CD4-positive, alpha-beta T cell treated with Interleukin-17A for 4 hours (primary cell): ENCODE results near the gene PARD6B.
"Not testable (repeated sequence)": the region's sequence is repeated elsewhere in the genome, so short reads cannot be mapped to it uniquely, and the experiment has no call there.

ENCODE experiments used
- DNase-seq: peaks from one replicate; pipeline ENCODE4 v3.0.0-alpha.2; 2020; ENCODE audit warnings: mixed read lengths

PARD6B gene, protein sequence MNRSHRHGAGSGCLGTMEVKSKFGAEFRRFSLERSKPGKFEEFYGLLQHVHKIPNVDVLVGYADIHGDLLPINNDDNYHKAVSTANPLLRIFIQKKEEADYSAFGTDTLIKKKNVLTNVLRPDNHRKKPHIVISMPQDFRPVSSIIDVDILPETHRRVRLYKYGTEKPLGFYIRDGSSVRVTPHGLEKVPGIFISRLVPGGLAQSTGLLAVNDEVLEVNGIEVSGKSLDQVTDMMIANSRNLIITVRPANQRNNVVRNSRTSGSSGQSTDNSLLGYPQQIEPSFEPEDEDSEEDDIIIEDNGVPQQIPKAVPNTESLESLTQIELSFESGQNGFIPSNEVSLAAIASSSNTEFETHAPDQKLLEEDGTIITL

DNA sequence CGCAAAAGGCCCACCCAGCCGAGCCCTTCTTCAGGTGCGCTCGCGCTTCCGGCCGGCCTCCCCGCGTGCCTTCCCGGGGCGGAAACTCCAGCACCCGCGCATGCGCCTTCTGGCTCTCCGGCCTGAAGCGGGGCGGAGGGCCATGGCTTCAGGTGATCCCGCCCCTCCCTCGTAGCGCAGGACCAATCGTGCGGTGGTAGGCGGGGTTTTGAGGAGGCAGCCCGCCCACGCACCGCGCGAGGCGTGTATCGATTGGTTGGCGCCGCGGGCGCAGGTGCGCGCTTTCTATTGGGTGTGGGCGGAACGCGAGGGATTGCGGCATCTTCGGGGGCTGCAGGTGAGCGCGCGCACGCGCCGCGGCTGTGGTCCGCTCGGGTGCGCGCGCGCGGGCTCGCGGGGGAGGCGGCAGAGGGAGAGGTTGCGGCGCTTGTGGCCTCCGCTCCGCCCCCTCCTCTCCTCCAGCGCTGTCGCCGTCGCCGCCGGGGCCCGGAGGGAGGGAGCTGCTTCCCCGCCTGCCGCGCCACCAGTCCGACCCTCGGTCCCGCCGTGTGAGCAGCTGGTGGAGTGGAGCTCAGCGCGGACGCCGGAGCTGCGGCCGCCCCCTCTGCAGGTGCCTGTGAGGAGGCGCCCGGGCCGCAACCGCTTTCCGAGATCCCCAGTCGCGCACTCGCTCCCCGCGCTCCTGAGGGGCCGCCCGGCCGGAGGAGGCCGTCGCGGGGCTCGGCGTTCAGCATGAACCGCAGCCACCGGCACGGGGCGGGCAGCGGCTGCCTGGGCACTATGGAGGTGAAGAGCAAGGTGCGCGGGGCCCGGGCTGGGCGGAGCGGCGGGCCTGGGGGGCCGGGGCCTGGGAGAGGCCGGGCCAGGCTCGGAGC lies at the start of gene PARD6B:
PARD6B (plus strand) TSS at position 526 of the 875 bp plus-strand sequence; CDS start at position 733, 207 bp downstream.
- peak; percentile 99 for DNase-seq

GRCh38 chr20:50682065-50682464 lies 49.3 kb upstream of the PARD6B start:
- DNase-seq = no peak

- no peak for DNase-seq
Measured at GRCh38 chr20:50682947-50683530, 48.3 kb upstream of the PARD6B start.

GRCh38 chr20:50683570-50683969 lies 47.8 kb upstream of the PARD6B start:
- no peak for DNase-seq

- no peak for DNase-seq
Measured at GRCh38 chr20:50686821-50687220, 44.6 kb upstream of the PARD6B start.

- DNase-seq = no peak
Measured at GRCh38 chr20:50688256-50688975, 43.0 kb upstream of the PARD6B start.

DNA sequence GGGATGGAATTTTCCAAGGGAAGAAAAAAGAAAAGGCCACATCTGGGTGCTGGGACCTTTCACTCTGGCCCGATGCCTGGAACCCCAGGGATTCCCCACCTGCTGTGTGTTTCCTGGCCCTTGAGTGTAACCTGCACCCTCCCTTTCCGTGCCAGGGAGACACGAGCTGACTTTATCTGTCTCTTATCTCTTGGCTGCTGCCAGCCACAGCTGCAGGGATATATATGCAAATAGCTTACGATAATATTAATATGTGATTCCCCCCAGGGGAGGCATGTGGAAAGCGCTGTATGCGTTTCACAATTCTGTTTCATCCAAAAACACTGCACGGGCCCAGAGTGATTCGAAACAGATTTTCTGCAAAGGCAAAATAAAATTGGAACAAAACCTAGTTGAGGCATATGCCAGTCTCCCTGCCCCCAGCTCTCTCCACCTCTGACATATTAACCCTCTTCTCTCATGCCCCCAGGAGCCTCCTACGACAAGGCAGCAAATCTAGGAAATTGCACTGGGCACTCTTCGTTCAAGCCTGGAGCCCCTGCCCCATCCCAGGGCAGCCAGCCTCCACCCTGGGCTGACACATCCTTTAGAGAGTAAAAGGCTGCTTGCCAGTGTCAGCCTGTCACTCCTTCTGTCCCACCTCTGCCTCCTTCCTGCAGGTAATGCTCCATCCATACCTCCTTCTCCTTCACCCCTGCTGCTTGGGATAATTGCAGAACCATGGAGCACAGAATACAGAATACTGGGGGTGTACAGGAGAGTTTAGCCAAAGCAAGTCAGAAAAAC lies 41.3 kb upstream of the PARD6B start:
- no peak for DNase-seq

DNA sequence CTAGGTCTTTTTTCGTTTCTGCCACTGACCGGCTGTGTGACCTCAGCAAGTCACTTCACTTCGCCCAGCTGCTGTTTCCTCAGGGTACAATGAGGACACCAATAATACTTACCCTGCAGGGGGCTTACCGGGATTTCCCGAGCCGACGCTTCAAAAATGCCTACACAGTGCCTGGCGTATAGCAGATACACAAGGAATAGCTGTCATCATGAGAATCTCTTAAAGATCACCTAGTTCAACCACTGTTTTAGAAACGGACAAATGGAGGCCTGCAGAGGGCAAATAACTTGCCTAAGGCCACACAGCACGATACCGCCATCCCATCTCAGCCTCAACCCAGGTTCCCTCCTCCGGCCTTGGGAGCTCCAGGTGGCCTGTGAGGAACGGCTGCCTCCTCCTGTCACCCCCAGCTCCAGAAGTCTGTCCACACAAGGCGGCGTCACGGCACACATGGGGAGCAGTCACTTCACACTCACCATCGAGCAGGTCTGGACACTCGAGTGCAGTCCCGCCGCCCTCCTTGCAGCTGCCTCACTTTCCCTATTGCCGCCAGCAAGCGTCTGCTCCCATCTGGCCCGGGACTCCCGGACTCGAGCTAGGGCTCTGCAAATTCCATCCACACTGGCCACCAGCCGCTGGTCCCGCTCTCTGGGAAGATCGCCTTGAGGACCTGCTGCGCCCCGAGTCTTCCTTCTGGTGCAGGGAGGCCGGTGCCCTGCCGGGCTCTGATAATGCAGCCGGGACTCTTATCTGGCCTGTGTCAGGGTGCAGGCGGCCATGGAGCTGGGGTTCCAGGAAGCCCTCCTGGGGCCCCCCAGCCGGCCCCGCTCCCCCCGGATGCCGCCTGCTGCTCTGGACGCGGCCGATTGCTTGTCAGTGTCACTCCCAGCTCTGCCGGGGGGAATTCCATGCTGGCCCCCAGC lies 40.5 kb upstream of the PARD6B start, which contains the start of gene RIPOR3:
RIPOR3 (minus strand) TSS at position 893 of the 923 bp plus-strand sequence; CDS start at position 479, 414 bp downstream.
- DNase-seq = no peak

DNA sequence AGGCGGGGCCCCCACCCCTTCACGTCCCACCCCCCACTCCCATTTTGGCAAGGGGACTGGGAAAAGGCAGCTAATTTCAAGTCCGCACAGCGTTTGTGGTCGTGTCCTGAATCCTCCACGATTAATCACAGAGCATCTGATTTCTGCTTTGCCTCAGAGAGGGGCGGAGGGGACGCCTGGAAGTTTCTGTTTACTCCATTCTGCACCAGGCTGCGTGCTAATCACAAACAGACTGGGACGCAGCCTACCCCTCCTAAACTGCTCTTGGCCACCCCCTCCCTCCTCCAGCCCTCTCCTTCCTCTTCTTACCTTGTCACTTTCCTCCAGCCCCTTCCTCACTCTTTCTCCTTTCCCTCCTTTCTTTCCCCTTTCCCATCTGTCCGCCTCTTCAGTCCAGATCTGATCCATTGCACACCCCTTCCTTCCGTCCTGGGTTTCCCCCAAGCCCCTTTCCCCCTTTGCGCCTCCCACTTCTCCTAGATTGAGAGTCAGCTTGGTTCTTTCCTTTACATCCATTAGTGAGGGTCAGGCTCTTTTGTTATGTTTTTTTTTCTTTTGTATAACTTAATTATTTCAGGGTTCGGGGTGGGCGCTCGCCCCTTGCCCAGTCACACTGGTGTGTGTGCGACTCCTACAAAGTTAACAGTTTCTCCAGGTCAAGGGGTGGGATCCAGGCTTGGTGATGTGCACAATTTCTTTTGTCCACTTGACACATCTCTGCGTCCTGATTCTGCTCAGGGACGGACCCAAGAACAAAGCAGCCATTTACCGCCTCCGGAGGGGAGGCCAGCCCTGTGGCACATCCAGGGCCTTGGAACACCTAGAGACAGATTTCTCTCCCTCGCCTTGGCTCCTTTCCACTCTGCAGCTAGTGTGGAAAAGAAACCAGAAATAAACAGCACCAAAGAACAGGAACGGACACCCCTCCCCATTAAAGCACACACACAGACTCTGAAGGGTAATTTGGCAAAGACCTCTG lies 39.5 kb upstream of the PARD6B start:
- no peak for DNase-seq

DNA sequence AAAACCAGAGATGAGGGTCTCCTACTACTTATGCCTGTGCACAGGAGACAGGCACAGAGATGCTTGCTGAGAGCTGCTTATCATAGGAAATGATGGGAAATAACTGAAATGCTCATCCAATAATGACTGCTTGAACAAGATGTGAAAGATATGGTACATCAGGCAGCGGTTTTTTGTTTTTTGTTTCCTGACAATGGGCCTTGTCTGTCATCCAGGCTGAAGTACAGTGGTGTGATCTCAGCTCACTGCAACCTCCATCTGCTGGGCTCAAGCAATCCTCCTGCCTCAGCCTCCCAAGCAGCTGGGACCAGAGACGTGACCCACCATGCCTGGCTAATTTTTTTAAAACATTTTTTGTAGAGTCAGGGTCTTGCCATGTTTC lies 38.8 kb upstream of the PARD6B start:
- DNase-seq = no peak

GRCh38 chr20:50693001-50693400 lies 38.4 kb upstream of the PARD6B start:
- DNase-seq = no peak

DNA sequence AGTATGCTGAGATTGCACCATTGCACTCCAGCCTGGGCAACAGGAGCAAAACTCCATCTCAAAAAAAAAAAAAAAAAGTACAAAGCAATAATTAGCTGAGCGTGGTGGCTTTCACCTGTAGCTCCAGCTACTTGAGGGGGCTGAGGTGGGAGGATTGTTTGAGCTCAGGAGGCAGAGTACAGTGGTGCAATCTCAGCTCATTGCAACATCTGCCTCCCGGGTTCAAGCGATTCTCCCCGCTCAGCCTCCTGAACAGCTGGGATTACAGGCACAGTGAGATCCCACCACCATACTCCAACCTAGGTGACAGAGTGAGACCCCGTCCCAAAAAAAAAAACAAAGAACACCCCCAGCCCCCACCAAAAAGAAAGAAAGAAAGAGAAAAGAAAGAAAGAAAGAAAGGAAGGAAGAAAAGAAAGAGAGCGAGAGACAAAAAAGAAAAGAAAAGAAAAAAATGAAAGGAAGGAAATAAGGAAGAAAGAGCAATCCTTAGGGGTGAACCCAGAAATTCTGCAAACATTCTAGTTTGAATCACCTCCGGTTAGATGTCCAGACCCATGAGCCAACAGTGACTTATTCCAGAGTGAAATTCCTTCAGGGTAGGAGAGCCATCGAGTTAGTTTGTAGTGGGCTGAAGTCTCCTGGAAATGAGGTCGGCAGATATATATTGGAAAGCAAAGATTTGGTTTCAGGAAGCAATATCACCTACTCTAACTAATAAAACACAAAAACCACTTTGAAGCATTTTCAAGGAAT lies 36.8 kb upstream of the PARD6B start:
- DNase-seq = no peak

- no peak for DNase-seq
Measured at GRCh38 chr20:50695135-50695872, 36.1 kb upstream of the PARD6B start.

DNA sequence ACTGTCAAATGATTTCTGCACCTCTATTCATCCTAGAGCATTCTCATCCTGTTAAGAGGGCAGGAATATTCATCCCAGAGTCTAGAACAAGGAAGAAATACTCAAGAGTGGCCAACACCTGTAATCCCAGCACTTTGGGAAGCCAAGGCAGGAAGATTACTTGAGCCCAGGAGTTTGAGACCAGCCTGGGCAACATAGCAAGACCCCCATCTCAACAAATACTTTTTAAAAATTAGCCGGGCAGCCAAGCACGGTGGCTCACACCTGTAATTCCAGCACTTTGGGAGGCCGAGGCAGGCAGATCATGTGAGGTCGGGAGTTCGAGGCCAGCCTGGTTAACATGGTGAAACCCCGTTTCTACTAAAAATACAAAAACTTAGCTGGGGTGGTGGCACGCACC lies 33.1 kb upstream of the PARD6B start:
- not testable (repeated sequence) for DNase-seq

DNA sequence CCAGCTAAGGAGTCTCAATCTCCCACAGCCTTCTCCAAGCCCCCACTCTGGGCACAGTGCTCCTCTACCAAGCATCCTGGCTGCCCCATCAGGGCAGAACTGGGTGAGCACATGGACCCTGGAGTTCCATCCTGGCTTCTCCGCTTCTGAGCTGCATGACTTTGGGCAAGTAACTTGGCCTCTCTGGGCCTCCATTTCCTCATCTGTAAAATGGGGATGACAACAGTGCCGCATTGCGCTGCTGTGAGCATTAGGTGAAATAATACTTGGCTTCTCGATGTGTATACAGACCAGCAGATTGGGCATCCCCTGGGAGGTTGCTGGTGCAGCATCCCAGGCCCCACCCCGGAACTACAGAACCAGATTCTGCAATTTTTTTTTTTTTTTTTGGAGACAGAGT lies 31.7 kb upstream of the PARD6B start:
- DNase-seq = no peak

GRCh38 chr20:50701041-50701963 lies 30.1 kb upstream of the PARD6B start:
- no peak for DNase-seq
